ENCODE results near the gene NOS1.

NOS1 gene

GRCh38 chr12:117212563-117213190, 148.7 kb downstream of the NOS1 start:
- no peak overlapping the region for H3K27ac ChIP-seq
- no peak overlapping the region for H3K4me3 ChIP-seq (ENCODE audit: low read depth in 1 of 2, low read length in 1 of 2)
- H3K4me1 ChIP-seq (ENCODE audit: control insufficient read depth in 1 of 2, insufficient read depth in 1 of 2, low read depth in 1 of 2, low read length in 1 of 2): no peaks in the 10 kb centered on the region
- no peaks in the 10 kb centered on the region for H3K9me3 ChIP-seq
- TF ChIP-seq CTCF (IDR thresholded peaks at IDR 0.05): no peak
- H3K36me3 ChIP-seq: no peaks in the 10 kb centered on the region
- H3K27me3 ChIP-seq: peaks cover 29% of the 10 kb centered on the region

- no peak overlapping the region for H3K27ac ChIP-seq
- no peaks in the 10 kb centered on the region for H3K4me1 ChIP-seq (ENCODE audit: control insufficient read depth in 1 of 2, insufficient read depth in 1 of 2, low read depth in 1 of 2, low read length in 1 of 2)
- no peaks in the 10 kb centered on the region for H3K9me3 ChIP-seq
- H3K4me3 ChIP-seq (ENCODE audit: low read depth in 1 of 2, low read length in 1 of 2): no peak overlapping the region
- H3K27me3 ChIP-seq: peaks cover 43% of the 10 kb centered on the region
- no peaks in the 10 kb centered on the region for H3K36me3 ChIP-seq
- no peak for TF ChIP-seq CTCF (IDR thresholded peaks at IDR 0.05)
Observed at GRCh38 chr12:117210266-117210918, 151.0 kb downstream of the NOS1 start.

- H3K36me3 ChIP-seq: no peaks in the 10 kb centered on the region
- H3K9me3 ChIP-seq: no peaks in the 10 kb centered on the region
- no peaks in the 10 kb centered on the region for H3K4me1 ChIP-seq (ENCODE audit: control insufficient read depth in 1 of 2, insufficient read depth in 1 of 2, low read depth in 1 of 2, low read length in 1 of 2)
- no peak for TF ChIP-seq CTCF (IDR thresholded peaks at IDR 0.05)
- H3K4me3 ChIP-seq (ENCODE audit: low read depth in 1 of 2, low read length in 1 of 2): no peak overlapping the region
- peaks cover 43% of the 10 kb centered on the region for H3K27me3 ChIP-seq
- H3K27ac ChIP-seq: no peak overlapping the region
Observed at GRCh38 chr12:117209626-117210025, 151.8 kb downstream of the NOS1 start.

GRCh38 chr12:117208811-117209455, 152.5 kb downstream of the NOS1 start:
- H3K4me1 ChIP-seq (ENCODE audit: control insufficient read depth in 1 of 2, insufficient read depth in 1 of 2, low read depth in 1 of 2, low read length in 1 of 2): no peaks in the 10 kb centered on the region
- no peaks in the 10 kb centered on the region for H3K9me3 ChIP-seq
- H3K27ac ChIP-seq: no peak overlapping the region
- H3K4me3 ChIP-seq (ENCODE audit: low read depth in 1 of 2, low read length in 1 of 2): no peak overlapping the region
- TF ChIP-seq CTCF (IDR thresholded peaks at IDR 0.05): no peak
- peaks cover 43% of the 10 kb centered on the region for H3K27me3 ChIP-seq
- H3K36me3 ChIP-seq: no peaks in the 10 kb centered on the region

GRCh38 chr12:117208206-117208605, 153.2 kb downstream of the NOS1 start:
- Histone ChIP-seq H3K36me3 (no peaks in the 10 kb centered on the region), H3K9me3 (no peaks in the 10 kb centered on the region), H3K4me1 (ENCODE audit: control insufficient read depth in 1 of 2, insufficient read depth in 1 of 2, low read depth in 1 of 2, low read length in 1 of 2) (no peaks in the 10 kb centered on the region), H3K27ac (no peak overlapping the region), H3K4me3 (ENCODE audit: low read depth in 1 of 2, low read length in 1 of 2) (no peak overlapping the region), H3K27me3 (peaks cover 36% of the 10 kb centered on the region)
- no peak for TF ChIP-seq CTCF (IDR thresholded peaks at IDR 0.05)
